HG03135 (cell line): Measurements from ENCODE around the gene DIP2B.

Experiments
- ATAC-seq: cut with Tn5 transposase; IDR thresholded peaks from one replicate; pipeline ENCODE4 v1.9.1; 2021; ENCODE audit warnings: mild to moderate bottlenecking, moderate library complexity; ENCODE audit not compliant: unreplicated experiment

The DIP2B gene

DNA sequence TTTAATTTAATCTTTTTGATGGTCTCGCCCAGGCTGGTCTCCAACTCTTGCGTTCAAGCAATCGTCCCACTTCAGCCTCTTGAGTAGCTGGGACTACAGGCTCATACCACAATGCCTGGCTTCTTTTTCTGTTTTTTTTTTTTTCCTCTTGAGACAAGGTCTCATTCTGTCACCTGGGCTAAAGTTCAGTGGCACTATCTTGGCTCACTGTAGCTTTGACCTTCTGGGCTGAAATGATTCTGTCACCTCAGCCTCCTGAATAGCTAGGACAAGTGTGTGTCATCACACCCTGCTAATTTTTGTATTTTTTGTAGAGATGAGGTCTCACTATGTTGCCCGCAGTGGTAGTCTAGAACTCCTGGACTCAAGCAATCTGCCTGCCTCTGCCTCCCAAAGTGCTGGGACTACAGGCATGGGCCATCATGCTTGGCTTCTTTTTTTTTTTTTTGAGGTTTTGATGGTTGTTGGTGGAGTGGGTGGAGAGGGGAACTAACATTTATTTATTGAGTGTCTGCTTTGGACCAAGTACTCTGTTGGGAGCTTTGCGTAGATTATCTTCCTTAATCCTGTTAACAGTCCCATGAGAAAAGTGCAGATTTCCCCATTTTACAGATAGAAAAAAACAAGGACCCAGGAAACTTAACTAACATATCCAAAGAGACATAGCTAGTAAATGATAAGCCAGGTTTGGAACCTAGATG lies 102.0 kb downstream of the DIP2B start:
- no peak for ATAC-seq

DNA sequence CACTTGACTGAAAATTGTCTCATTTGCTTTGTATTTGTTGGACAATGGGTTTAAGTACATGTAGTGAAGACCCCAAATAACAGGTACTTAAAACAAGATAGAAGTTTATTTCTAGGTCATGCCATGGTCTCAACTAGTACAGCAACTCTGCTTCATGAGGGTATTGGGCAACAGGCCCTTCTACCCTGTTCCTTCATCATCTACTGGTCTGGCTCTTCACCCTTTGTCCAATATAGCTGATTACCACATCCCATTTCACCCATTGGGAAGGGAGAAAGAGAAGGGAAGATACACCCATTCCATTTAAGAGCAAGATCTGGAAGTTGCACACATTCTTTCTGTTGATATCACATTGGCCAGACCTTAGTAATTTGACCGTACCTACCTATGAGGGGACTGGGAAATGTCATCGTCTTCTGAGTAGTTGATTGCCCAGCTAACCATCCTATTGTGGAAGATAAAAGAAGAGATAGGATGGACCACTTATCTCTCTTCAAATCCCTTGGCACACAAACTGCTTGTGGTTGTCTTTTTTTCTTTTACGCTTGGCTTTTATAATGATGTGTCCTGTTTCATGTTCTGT lies 104.6 kb downstream of the DIP2B start:
- ATAC-seq = no peak

DNA sequence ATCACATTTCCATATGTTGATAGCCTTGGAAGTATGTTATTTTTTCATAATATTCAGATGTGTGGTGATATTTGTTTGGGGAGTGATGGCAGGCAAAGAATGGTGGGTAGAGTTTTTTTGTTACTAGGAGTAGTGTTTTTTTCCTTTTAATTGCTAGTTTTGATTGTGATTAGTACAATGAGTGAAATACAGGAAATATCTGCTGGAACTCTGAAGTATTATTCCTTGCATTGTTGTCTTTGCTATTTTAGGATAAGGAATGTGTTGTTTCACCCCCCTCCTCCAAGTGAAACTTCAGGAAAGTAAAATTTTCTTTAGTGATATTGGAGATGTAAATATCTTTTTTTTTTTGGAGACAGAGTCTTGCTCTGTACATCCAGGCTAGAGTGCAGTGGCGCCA lies 105.4 kb downstream of the DIP2B start:
- ATAC-seq = no peak

DNA sequence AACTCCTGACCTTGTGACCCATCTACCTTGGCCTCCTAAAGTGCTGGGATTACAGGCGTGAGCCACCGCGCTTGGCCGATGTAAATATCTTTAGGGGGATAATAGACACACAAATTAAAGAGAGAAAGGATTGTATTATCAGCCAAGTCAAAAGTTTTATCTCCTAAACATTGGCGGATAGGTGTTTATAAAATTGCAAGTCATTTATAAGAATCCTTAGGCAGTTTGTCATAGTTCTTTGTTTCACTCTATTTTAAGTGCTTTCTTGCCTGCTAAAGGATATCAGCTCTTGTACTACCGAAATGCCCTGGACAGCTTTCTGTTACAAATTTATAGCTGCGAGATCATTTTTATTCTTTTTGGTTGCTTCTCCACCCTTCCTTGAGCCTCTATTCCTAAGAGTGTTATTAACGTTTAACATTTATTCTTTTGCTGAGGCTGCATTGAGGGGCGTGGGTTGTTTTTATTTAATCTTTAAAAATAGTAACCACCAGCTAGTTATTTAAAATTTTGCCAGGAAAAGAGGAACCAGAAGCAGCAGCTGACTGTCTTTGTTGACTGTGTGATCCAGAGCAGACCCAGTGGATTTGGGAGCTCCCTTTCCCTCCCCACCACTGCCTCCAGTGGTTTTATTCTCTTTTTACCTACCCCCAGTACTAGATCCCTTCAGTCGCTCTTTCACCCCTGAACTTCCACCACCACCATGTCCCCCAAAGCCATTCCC lies 106.4 kb downstream of the DIP2B start:
- ATAC-seq = no peak

DNA sequence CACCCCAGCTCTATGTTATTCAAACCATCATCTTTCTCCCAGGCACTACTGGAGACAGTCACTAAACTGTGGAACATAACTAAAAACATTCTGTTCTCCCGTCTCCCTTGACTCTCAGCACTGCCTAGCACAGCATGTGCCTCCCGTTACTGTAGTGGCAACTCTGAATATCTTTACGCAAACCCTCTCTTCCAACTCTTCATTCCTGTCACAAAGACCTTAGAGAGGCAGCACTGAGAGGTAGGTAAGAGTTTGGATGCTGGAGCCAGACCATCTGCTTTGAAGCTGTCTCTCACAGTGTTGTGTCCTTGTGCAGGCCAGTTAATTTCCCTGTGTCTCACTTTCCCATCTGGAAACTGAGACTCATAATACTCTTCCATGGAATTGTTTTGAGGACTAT lies 108.1 kb downstream of the DIP2B start:
- no peak for ATAC-seq

DNA sequence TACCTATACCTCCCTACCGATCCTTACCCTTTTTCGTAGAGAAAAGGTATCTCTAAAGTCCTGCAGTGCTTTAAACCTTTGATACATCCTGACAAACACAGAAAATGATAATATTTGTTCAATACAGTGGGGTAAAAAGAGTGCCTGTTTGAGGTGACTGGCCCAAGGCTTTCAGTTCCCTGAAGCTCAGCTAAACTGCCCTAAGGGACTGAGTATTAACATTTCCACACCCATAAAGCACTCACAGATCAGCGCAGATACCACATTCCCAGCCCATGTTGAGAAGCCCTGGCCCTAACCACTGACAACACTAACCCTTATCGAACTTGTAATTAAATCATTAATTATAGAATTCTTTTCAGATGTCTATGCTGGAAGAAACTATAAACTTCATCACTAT lies 108.7 kb downstream of the DIP2B start:
- ATAC-seq = no peak

DNA sequence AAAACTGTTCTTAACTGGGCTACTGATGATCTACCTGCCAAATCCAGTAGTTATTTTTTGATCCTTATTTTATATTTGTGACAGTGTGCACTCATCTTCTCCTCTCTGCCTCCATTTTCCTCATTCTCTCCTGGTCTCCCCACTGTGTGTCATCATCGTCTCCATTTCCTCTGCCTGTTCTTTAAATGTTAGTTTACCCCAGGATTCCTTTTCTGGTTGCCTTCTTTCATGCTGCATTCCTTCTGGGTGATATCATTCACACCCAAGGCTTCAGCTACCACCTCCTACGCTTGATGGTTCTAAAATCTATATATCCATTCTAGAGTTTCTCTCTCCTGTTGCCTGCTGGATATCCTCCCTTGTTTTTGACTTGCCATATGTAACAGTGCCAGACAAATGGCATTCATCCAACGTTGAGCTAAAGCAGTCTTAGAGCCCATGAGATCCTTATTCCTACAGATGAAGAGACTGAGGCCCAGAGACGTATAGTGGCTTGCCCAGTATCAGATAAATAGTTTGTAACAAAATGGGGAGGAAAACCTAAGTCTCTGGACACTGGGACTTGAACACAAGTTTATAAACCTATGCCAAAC lies 109.5 kb downstream of the DIP2B start:
- ATAC-seq = no peak

DNA sequence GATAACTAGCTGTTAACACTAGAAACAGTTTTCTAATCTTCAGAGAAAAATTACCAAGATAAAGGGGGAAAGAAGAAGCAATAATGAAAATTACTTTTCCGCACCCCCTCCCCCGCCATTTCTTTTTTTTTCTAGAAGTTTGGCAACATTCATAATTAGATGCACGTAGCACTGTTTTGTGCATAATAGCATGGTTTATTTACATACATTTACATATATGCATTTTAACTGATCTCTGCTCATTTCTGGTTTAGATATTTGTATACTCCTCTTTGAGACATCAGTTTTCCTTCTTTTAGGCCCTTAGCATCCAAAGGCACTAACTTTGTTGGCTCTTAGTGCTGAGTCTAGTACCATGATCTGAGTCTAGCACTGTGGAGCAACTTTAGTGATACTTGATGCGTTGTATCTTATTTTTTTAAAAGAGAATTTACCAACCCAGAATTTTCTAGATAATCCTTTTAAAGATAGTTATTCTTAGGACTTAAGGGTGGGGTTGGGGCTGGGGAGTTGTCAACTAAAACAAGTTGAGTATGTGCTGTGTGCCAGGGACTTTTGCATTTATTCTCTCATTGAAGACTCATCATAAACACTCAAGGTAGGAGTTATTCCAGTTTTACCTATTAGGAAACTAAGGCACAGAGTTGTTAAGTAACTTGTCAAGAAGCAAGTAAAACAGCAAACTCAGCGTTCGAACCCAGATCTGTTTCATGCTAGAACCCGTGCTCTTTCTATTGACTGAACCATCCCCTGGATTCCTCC lies 110.5 kb downstream of the DIP2B start:
- no peak for ATAC-seq

DNA sequence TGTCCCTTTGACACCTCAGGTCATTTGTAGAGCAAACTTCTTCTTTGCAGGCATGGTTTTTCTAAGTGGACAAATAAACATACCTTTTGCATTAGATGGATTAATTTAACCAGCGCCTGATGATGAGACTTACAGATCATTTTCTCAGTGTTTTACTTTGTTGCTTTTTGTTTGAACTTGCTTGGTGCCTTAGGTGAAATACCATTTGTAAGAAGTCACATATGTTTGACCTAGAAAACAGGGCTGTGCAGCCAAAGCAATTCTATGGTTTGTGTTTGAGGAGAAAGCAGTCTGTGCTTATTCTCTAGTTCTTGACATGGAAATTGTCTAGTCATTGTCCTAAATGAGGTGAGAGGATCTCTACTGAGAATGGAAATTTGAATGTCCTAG lies 111.1 kb downstream of the DIP2B start:
- no peak for ATAC-seq

DNA sequence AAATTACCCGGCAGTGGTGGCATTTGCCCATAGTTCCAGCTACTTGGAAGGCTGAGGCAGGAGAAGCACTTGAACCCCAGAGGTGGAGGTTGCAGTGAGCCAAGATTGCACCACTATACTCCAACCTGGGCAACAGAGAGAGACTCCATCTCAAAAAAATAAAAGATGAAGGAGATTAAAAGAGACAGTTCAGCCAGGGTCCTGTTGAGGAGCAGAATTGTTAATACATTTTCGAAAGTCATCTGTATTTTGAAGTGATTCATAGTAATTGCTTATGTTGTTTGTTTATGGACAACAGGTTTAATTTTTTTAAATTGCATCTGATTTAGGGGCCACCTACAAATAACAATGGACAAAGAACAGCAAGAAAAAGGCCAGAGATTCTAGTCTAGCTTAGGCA lies 112.9 kb downstream of the DIP2B start:
- no peak for ATAC-seq

DNA sequence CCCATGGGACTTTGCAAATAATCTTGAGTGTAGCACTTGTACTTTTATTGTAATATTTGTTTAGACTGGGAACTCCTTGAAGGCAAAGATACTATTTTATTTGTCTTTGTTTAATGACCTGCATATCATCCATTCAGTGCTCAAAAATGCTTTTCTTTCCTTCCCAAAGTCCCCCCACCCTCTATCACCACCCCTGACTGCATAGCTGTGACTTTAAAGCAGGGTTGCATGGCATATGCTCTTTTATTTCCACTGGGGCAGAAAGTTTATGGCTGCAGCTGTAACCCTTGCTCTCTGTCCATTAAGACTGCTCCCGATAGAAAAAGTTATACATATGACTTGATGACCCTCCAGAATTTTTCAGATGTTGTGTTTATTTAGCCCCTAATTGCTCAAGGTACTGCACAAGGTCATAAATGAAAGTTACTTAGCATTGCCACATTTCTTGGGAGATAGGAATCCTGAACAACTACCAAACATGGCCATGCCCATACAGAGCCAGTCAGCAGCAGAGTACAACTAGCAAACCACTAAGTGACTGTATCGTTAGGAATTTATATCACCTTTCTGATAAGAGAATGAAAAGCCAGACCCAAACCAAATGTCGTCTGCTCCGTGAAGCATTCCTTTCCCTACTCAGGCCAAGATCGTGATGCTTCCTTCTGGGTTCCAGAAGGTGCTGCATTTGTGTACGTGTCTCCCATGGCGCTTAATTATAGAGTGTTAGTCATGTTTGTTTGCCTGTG lies 114.3 kb downstream of the DIP2B start:
- ATAC-seq = no peak

DNA sequence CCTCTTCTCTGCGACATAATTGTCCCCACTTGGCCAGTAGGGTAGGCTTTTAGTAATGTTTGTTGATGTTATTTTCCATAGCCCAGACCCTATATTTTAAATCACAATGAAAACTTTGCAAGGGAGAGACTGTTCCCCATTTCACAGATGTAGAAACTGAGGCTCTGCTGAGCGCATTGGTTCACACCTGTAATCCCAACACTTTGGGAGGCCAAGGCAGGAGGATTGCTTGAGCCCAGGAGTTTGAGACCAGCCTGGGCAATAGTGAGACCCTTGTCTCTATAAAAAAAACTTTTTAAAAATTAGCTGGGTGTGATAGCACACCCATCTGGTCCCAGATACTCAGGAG lies 114.8 kb downstream of the DIP2B start:
- ATAC-seq = no peak

DNA sequence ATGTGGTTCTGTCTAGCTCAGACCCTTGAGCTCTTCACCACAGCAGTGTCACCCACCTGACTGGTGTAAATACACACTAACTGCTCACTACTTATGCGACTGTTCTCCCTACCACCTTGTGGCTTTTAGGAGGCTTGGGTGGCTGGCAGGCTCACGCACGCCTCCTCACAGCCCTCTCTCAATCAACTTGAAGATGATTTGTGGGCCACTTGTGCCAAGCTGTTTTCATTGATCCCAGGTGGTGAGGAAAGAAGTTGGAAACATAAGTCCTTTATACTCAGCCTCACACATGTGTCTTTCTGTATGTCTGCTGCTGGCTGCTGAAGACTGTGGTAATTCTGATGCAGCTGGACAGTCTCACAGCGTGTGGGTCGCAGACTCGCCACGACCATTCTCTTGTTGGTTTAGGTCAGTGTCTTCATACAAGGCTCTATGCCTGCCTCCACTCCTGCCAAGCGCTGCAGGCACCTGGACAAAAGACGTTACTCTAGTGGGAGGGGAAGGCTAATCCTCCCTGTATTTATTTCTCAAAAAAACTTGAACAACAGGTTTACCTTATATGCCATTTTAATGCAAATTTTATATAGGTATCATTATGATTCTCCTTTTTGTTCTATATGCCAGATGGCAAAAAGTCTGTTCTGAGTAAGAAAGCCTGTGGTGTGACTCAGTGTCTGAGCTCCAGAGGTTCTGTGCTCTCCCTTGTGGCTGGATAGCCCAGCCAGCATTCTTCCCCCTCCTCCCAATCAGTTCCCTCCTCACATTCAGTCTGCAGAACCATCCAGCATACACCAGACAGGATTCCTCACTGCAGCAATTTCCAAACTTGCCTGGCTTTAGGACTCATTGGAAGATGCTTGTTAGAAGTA lies 115.6 kb downstream of the DIP2B start:
- no peak for ATAC-seq

DNA sequence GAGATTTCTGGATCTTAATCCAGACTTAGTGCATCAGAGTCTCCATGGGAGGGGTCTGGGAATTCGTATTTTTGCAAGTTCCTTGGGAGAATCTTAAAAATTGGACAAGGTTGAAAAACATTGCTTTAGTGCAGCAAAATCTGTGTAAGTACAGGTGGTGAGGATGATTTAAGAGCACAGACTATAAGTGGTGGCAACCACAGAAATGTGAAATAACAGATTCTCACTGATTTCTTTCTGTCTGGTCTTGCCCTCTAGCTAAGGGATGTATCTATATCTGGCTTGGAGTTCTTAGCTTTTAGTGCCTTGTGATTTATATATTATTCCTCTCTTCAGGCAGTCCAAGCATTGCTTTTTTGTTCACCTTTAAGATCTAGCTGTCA lies 116.2 kb downstream of the DIP2B start:
- ATAC-seq = no peak

DNA sequence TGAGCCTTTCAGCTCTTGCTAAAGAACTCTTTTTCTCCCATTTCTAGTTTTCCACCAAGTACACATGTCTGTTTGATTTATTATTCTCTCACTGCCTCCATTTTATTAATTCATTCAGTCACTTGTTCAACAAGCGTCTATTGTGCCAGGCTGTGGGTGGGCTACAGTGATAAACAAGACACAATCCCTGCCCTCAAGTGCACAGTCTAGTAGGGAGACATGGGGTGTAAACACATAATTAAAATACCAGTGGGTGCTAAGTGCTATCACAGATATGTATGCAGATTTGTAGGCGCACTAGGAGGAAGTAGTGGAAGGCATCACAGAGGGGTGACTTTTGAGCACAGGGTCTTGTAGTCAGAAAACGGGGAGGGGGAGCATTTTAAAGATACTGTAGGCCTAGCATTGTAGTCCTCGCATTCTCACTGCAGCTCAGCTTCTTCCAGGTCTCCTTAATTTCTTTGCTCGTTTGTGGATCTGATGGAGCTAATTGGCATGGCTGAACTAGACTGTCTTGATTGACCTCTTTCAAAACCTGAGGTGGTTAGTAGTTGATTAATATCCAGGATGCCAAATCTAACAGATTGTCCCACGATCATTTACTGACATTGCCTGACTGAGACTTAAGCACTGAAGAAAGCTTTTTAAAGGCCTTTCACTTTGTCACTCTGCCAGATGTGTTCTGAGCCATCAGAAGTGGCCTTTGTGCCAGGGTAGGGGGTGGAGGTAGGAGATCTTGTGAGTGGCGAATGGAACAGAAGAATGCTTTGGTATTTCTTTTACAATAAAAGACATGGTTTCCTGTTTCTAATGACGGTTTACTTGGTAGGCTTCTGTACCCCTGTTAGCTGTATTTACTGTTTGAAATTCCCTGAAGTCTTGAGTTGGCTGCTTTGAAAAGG lies 116.9 kb downstream of the DIP2B start:
- ATAC-seq = no peak

DNA sequence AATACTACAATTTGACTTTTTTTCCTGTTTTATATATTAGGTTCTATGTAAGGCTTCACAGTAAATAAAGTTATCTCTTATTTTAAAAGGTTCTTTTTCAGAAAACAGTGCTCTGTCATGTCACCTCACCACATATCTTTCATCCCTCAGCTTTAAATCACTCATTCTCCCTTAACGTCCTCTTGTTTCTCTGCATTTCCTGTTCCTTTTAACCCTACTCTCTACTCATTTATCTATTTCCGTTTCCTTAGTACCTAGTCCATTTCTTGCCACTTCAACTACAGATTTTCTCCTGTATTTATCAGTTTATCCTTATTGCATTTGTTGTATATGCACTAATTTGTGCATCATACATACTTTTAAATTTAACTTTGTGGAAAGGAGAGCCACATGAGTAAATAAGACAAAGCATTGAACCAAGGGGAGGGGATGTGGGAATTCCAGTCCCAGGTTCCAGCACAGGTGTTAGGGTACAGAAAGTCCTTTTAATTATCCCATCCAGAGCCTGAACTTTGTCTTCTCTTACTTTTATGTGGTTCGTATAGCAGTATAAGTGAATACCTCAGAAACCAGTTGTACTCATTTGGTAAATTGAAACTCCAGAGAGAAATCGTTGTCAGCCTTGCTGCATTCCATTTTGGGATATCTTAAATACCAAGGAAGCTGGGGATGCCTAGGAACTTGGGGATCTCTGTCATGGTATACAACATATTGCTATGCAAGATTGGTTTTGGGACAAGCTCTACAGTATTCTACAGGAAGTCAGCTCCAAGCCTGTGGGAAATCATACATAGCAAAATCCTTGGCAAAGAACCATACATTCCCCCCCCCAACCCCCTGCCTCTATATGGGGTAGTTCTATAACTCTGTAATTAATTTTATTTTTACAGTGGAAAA lies 120.5 kb downstream of the DIP2B start:
- ATAC-seq = no peak

DNA sequence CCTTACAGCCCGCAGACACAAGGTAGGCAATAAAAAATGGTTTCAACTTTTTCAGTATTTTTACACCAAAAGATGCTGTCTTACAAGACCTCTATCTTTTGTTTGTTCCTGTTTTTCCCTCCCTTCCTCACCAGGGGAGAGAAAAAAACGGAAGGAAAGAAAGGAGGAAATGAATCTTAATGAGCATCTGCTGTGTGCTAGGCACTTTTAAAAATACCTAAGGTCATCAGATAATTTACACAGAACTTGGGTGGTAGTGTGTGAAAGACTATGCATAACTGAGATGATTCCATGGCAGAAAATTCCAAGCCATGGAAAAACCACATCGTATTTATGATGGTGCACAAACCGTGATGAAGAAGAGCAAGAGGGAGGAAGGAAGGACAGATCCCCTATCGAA lies 121.2 kb downstream of the DIP2B start:
- ATAC-seq = no peak

DNA sequence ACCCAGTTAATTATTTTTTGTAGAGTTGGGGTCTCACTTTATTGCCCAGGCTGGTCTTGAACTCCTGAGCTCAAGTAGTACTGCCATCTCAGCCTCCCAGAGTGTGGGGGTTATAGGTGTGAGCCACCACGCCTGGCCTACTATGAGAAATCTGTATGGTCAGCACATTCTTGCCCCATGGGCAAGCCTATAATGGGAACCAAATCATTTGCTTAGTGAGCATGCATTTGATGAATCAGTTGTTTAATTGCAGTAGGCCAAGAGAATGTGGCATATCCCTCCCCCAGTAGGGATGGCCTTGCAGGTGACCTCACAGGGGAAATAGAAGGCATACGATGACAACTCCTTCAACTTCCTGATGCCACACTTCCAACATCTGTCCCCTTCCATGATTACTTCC lies 122.7 kb downstream of the DIP2B start:
- ATAC-seq = no peak
